ENCODE measurements around the gene XIRP1. TPM values are rescaled to one million over a fixed set of nuclear protein-coding genes. Genes with fewer than 3 reads are reported as not detected.

The XIRP1 gene
- total and polyA plus RNA-seq, 2 donors (not counting 1 experiment from before 2014, with no cell fraction given) = not detected

DNA sequence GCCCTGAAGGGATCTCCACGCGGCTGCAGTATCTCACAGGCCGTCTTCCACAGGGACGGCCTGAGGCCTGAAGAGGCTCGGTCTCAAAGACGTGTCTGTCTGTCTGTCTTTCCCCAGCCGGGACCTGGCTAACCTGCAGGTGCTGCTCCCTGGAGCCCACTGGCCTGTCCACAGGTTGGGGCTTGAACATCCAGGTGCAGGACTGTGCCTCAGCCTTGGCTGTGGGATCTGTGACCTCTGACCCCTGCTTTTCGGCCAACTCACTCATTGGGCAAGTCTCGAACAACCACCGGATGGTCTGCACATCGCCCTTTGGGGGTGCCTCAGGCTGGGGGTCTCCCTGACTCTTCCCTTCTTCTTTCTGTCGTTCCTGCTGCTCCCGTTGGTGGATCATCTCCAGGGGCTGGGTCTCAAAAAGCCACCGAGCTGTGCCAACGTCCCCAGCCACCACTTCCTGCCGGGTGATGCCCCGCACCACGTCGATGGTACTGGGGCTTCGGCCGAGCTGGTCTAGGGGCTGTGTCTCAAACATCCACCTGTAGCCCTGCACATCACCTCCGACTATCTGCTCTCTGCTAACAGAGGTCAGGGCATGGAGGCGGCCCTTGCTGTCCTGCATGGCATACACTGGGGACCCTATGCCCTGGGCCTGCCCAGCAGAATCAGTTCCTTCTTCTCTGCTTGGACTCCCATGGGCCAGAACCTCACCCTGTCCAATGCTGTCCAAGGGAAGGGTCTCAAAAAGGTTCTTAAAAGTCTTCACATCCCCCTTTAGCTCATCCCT lies 4.8 kb downstream of the XIRP1 start:
- Histone ChIP-seq H3K9me3 (ENCODE audit: control extremely low read depth in 1 of 3, control insufficient read depth in 2 of 3, insufficient read depth in 1 of 3, low read length in 2 of 3) (no peaks in the 10 kb centered on the region), H3K79me2 (ENCODE audit: control insufficient read depth, insufficient read depth, low read length) (no peaks in the 10 kb centered on the region), H2AFZ (ENCODE audit: insufficient read depth, low read depth, low read length, poor library complexity, severe bottlenecking) (no peak overlapping the region), H3K36me3 (replicated peaks in 1 of 2; ENCODE audit: control extremely low read depth in 1 of 2, control insufficient read depth in 1 of 2, extremely low read depth in 1 of 2, insufficient read depth in 2 of 2, low read length in 1 of 2) (no peaks in the 10 kb centered on the region), H3K4me1 (ENCODE audit: control insufficient read depth in 2 of 2, insufficient read depth in 2 of 2, low read length in 2 of 2) (peaks cover 8% of the 10 kb centered on the region in 2 donors), H3K4me3 (ENCODE audit: control extremely low read depth in 1 of 5, extremely low read depth in 1 of 5, insufficient read depth in 1 of 5, low read depth in 2 of 5, low read length in 4 of 5) (no peak overlapping the region), H3K27ac (ENCODE audit: low read length in 2 of 2) (no peak overlapping the region), H4K20me1 (ENCODE audit: control insufficient read depth, insufficient read depth, low read length, poor library complexity, severe bottlenecking) (no peaks in the 10 kb centered on the region), H3K4me2 (replicated peaks; ENCODE audit: low read depth, low read length, poor library complexity, severe bottlenecking) (no peak overlapping the region), H3K9ac (ENCODE audit: low read length) (no peak overlapping the region), H3K27me3 (replicated peaks in 1 of 4; ENCODE audit: control extremely low read depth in 1 of 4, control insufficient read depth in 3 of 4, insufficient read depth in 4 of 4, low read length in 3 of 4) (peaks cover 0 to 10% (median 0%) of the 10 kb centered on the region in 4 experiments)
- TF ChIP-seq CTCF (IDR thresholded peaks at IDR 0.05) (no peak), EZH2 (IDR thresholded peaks at IDR 0.05; ENCODE audit: borderline replicate concordance, insufficient read depth, low read depth, low read length, poor library complexity, severe bottlenecking) (no peak)
- CTCF ChIA-PET = interaction anchor here (2.0 to 41.2 kb wide), 4 partner anchors 25 to 95 kb away, joined by 5 to 1573 read pairs (median 78); partner anchors contain the start of gene CX3CR1
- DNase-seq (no peak), ATAC-seq (ENCODE audit: low read depth) (no peak)
- 89% methylated on average over 23 of the region's 23 CpGs for WGBS (ENCODE audit: insufficient coverage)
- intact Hi-C loops (cut with micrococcal nuclease) = loop anchor here (2.0 kb wide), 1 partner anchor 191 kb away; no protein-coding TSS in a partner anchor
- POLR2A ChIA-PET = interaction anchor here (0.5 kb wide), 1 partner anchor 91 kb away, joined by 4 read pairs; no protein-coding TSS in a partner anchor
- H3K4me1 Mint-ChIP-seq = peaks cover 10% of the 10 kb centered on the region
- H3K27ac Mint-ChIP-seq = peak overlapping the region; percentile 41
- H3K9me3 Mint-ChIP-seq (ENCODE audit: insufficient read depth) = no peaks in the 10 kb centered on the region
- no peak overlapping the region for H3K4me3 Mint-ChIP-seq
- H3K27me3 Mint-ChIP-seq = peaks cover 3% of the 10 kb centered on the region

GRCh38 chr3:39186692-39187151 lies 5.7 kb downstream of the XIRP1 start:
- no peak overlapping the region for H3K9ac ChIP-seq (ENCODE audit: low read length)
- no peak overlapping the region for H3K4me2 ChIP-seq (replicated peaks; ENCODE audit: low read depth, low read length, poor library complexity, severe bottlenecking)

More at GRCh38 chr3:39186692-39187151, 5.7 kb downstream of the XIRP1 start:
- POLR2A ChIA-PET = interaction anchor here (2.6 kb wide), 1 partner anchor 101 kb away, joined by 8 read pairs; no protein-coding TSS in a partner anchor
- no peak overlapping the region for H3K27ac Mint-ChIP-seq
- DNase-seq (no peak), ATAC-seq (ENCODE audit: low read depth) (no peak)
- 97% methylated on average over 11 of the region's 11 CpGs for WGBS (ENCODE audit: insufficient coverage)
- no peaks in the 10 kb centered on the region for H3K9me3 ChIP-seq (ENCODE audit: control extremely low read depth in 1 of 3, control insufficient read depth in 2 of 3, insufficient read depth in 1 of 3, low read length in 2 of 3)
- no peak overlapping the region for H3K27ac ChIP-seq (ENCODE audit: low read length in 2 of 2)
- peaks cover 10% of the 10 kb centered on the region for H3K4me1 Mint-ChIP-seq
- no peak overlapping the region for H3K4me3 ChIP-seq (ENCODE audit: control extremely low read depth in 1 of 5, extremely low read depth in 1 of 5, insufficient read depth in 1 of 5, low read depth in 2 of 5, low read length in 4 of 5)
- peaks cover 0 to 10% (median 0%) of the 10 kb centered on the region in 4 experiments for H3K27me3 ChIP-seq (replicated peaks in 1 of 4; ENCODE audit: control extremely low read depth in 1 of 4, control insufficient read depth in 3 of 4, insufficient read depth in 4 of 4, low read length in 3 of 4)
- H3K36me3 ChIP-seq (replicated peaks in 1 of 2; ENCODE audit: control extremely low read depth in 1 of 2, control insufficient read depth in 1 of 2, extremely low read depth in 1 of 2, insufficient read depth in 2 of 2, low read length in 1 of 2) = no peaks in the 10 kb centered on the region
- no peaks in the 10 kb centered on the region for H3K79me2 ChIP-seq (ENCODE audit: control insufficient read depth, insufficient read depth, low read length)
- H2AFZ ChIP-seq (ENCODE audit: insufficient read depth, low read depth, low read length, poor library complexity, severe bottlenecking) = no peak overlapping the region
- TF ChIP-seq CTCF (IDR thresholded peaks at IDR 0.05) = no peak
- no peak for TF ChIP-seq EZH2 (IDR thresholded peaks at IDR 0.05; ENCODE audit: borderline replicate concordance, insufficient read depth, low read depth, low read length, poor library complexity, severe bottlenecking)
- H3K4me1 ChIP-seq (ENCODE audit: control insufficient read depth in 2 of 2, insufficient read depth in 2 of 2, low read length in 2 of 2) = peaks cover 8% of the 10 kb centered on the region in 2 donors
- intact Hi-C loops (cut with micrococcal nuclease) = no loop called here
- H3K9me3 Mint-ChIP-seq (ENCODE audit: insufficient read depth) = no peaks in the 10 kb centered on the region
- CTCF ChIA-PET = interaction anchor here (1.1 to 41.2 kb wide), 5 partner anchors 18 to 96 kb away, joined by 3 to 1573 read pairs (median 6); partner anchors contain the start of gene CX3CR1
- no peak overlapping the region for H3K4me3 Mint-ChIP-seq
- H3K27me3 Mint-ChIP-seq = no peaks in the 10 kb centered on the region
- H4K20me1 ChIP-seq (ENCODE audit: control insufficient read depth, insufficient read depth, low read length, poor library complexity, severe bottlenecking) = no peaks in the 10 kb centered on the region
